Tibial nerve (tissue), 4 donors: ENCODE data around the gene MANEAL. TPM values are rescaled to one million over a fixed set of nuclear protein-coding genes. Genes with fewer than 3 reads are reported as not detected.
A peak's percentile ranks its signal among the peaks of the same experiment; 100 is the strongest.

Experiments
- DNase-seq, 2 donors: peaks; one replicate each; pipeline ENCODE4 v3.0.0-alpha.2; 2019; ENCODE audit warnings: low spot score in 2 of 2
- H3K27ac ChIP-seq, 4 donors: fragments of 200-600 bp; sonication (generic) in 3 of 4; one replicate each; pipeline ENCODE4 v1.5.1; 2017 to 2019; ENCODE audit warnings: mild to moderate bottlenecking in 1 of 4
- H3K27me3 ChIP-seq, 2 donors: fragments of 200-600 bp; sonication (generic) in 1 of 2; one replicate each; pipeline versions ENCODE4 v1.5.1 to v1.6.0; 2017 to 2019
- H3K36me3 ChIP-seq, 3 donors: fragments of 200-600 bp; sonication (generic); one replicate each; pipeline ENCODE4 v1.5.1; 2018 to 2019
- H3K4me1 ChIP-seq, 4 donors: fragments of 200-600 bp; sonication (generic) in 3 of 4; one replicate each; pipeline ENCODE4 v1.5.1; 2017 to 2019
- H3K4me3 ChIP-seq, 4 donors: fragments of 200-600 bp; sonication (generic) in 3 of 4; one replicate each; pipeline ENCODE4 v1.5.1; 2017 to 2019; ENCODE audit warnings: mild to moderate bottlenecking in 1 of 4, moderate library complexity in 1 of 4
- H3K9me3 ChIP-seq, 4 donors: fragments of 200-600 bp; sonication (generic) in 3 of 4; one replicate each; pipeline ENCODE4 v1.5.1; 2017 to 2019
- EP300 ChIP-seq, 2 donors: sonication (generic); formaldehyde crosslinking; IDR thresholded peaks; one replicate each; pipeline ENCODE4 v1.6.1; 2017; ENCODE audit warnings: antibody characterized with exemption in 2 of 2, mild to moderate bottlenecking in 1 of 2
- POLR2A ChIP-seq, 2 donors: fragments of 450-650 bp; IDR thresholded peaks; one replicate each; pipeline ENCODE4 v1.6.1; 2017; ENCODE audit warnings: antibody characterized with exemption in 2 of 2, mild to moderate bottlenecking in 2 of 2, moderate library complexity in 2 of 2
- WGBS, 2 donors: methylation state at CpG; one replicate each; pipeline ENCODE4 v1.1.5; 2018; 5-methylcytosine and 5-hydroxymethylcytosine counted together
- total RNA-seq, 4 donors: library from RNA; depleted of rRNA; stranded (reverse); fragments of >200 nt; gene quantifications; one replicate each; pipeline ENCODE4 v1.1.0, GENCODE V29; 2016
- TF ChIP-seq, protein P1 (sequence below), 5 experiments: fragments of 200-600 bp in 3 of 5; fragments of 450-650 bp in 2 of 5; sonication (generic) in 3 of 5; IDR thresholded peaks; one replicate each; pipeline ENCODE4 v1.5.1; 2016 to 2019; ENCODE audit warnings: antibody characterized with exemption in 5 of 5, mild to moderate bottlenecking in 3 of 5, moderate library complexity in 2 of 5

Gene MANEAL
- total RNA-seq: 1 to 10 TPM in 3 of 4 donors, under 1 TPM in 1; 0.44 to 1.8 (median 1.7) TPM

DNA sequence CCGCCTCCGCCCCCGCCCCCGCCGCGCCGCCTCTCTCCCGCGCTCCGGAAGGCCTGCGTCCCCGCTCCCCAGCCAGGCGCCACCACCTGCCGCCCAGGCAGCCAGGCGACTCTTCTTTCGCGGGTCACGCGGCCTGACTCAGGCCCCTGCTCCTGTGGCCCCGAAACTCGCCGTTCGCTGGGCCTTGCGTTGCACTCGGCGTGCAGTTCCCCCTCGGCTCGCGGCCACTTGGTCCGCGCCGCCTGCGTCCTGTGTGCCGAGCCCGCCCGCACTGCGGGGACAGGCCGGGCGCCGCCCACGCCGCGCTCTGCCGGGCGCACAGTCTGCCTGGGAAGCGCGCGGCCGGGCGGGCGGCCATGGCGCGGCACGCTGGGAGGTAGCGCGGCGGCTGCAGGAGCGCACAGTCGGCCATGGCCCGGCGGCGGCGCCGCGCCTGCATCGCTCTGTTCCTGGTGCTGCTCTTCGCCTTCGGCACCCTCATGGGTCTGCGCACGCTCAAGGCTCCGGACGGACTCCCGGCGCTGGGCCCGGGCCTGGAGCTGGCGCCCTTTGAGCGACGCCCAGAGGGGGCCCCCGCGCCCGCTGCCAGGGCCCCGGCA is at the start of gene MANEAL:
Gene MANEAL, plus strand, starts transcription at position 75 of the 599 bp plus-strand sequence. Its CDS starts 336 bp downstream, at position 411.
- H3K4me3 ChIP-seq: peak within 1 kb of the TSS; percentile 29 to 65 (median 52)
- no peak for DNase-seq
- H3K4me1 ChIP-seq: peaks cover 0 to 27% (median 15%) of the 10 kb centered on the region in 4 donors
- H3K36me3 ChIP-seq: peaks cover 0 to 20% (median 0%) of the 10 kb centered on the region in 3 donors
- WGBS, 2 donors: 0% methylated on average over 46 of the region's 82 CpGs; no CpG with 5 or more reads in 1 of the 2 donors
- TF ChIP-seq, protein P1, sequence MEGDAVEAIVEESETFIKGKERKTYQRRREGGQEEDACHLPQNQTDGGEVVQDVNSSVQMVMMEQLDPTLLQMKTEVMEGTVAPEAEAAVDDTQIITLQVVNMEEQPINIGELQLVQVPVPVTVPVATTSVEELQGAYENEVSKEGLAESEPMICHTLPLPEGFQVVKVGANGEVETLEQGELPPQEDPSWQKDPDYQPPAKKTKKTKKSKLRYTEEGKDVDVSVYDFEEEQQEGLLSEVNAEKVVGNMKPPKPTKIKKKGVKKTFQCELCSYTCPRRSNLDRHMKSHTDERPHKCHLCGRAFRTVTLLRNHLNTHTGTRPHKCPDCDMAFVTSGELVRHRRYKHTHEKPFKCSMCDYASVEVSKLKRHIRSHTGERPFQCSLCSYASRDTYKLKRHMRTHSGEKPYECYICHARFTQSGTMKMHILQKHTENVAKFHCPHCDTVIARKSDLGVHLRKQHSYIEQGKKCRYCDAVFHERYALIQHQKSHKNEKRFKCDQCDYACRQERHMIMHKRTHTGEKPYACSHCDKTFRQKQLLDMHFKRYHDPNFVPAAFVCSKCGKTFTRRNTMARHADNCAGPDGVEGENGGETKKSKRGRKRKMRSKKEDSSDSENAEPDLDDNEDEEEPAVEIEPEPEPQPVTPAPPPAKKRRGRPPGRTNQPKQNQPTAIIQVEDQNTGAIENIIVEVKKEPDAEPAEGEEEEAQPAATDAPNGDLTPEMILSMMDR (IDR thresholded peaks at IDR 0.05): no peak
- no peak for TF ChIP-seq EP300 (IDR thresholded peaks at IDR 0.05)
- no peak for TF ChIP-seq POLR2A (IDR thresholded peaks at IDR 0.05)
- no peak within 1 kb of the TSS for H3K27ac ChIP-seq
- peaks cover 0 to 15% of the 10 kb centered on the region in 2 donors for H3K27me3 ChIP-seq
- H3K9me3 ChIP-seq: no peaks in the 10 kb centered on the region

- DNase-seq: no peak
Observed at GRCh38 chr1:37746806-37747205, 46.8 kb upstream of the MANEAL start.

DNA sequence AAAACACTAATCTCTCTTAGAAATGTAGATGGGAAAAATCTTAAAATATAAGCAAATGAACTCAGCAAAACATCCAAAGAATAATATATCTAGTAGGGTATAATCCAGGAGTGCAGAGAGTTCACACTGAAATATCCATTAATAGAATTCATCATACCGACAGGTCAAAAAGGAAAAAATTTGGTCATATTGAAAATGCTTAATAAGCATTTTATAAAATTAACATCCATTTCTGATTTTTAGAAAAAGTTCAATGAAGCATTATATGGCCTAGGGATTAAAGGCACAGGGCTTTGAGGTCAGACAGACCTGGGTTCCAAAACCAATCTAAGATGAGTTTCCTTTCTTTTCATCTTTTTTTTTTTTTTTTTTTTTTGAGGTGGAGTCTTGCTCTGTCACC is 45.1 kb upstream of the MANEAL start:
- no peak for TF ChIP-seq EP300 (IDR thresholded peaks at IDR 0.05)
- H3K27ac ChIP-seq: no peak overlapping the region
- no peaks in the 10 kb centered on the region for H3K36me3 ChIP-seq
- H3K27me3 ChIP-seq: peaks cover 0 to 35% of the 10 kb centered on the region in 2 donors
- peaks cover 0 to 17% (median 0%) of the 10 kb centered on the region in 4 donors for H3K9me3 ChIP-seq
- WGBS, 2 donors: 92 to 93% methylated on average over 1 of the region's 1 CpG
- H3K4me3 ChIP-seq: no peak overlapping the region
- peaks cover 0 to 12% (median 1%) of the 10 kb centered on the region in 4 donors for H3K4me1 ChIP-seq
- DNase-seq: no peak

More at GRCh38 chr1:37746806-37747205, 46.8 kb upstream of the MANEAL start:
- H3K36me3 ChIP-seq: no peaks in the 10 kb centered on the region
- H3K4me3 ChIP-seq: no peak overlapping the region
- no peaks in the 10 kb centered on the region for H3K4me1 ChIP-seq
- H3K9me3 ChIP-seq: peaks cover 0 to 17% (median 0%) of the 10 kb centered on the region in 4 donors
- no peak overlapping the region for H3K27ac ChIP-seq
- WGBS, 2 donors: 87 to 90% methylated on average over 3 of the region's 3 CpGs
- TF ChIP-seq, protein P1 (IDR thresholded peaks at IDR 0.05): no peak
- TF ChIP-seq POLR2A (IDR thresholded peaks at IDR 0.05) (no peak), EP300 (IDR thresholded peaks at IDR 0.05) (no peak)
- H3K27me3 ChIP-seq: peaks cover 0 to 30% of the 10 kb centered on the region in 2 donors

GRCh38 chr1:37752213-37752582 is 41.4 kb upstream of the MANEAL start:
- Histone ChIP-seq H3K4me1 (peaks cover 0 to 17% (median 1%) of the 10 kb centered on the region in 4 donors), H3K27me3 (peaks cover 0 to 62% of the 10 kb centered on the region in 2 donors), H3K27ac (no peak overlapping the region), H3K36me3 (no peaks in the 10 kb centered on the region), H3K4me3 (peak overlapping the region in 1 of 4 donors; percentile 26), H3K9me3 (peaks cover 0 to 5% (median 0%) of the 10 kb centered on the region in 4 donors)
- 19 to 28% methylated on average over 11 of the region's 11 CpGs for WGBS, 2 donors
- TF ChIP-seq, protein P1 (IDR thresholded peaks at IDR 0.05): no peak
- TF ChIP-seq EP300 (IDR thresholded peaks at IDR 0.05) (no peak), POLR2A (IDR thresholded peaks at IDR 0.05) (no peak)
- no peak for DNase-seq

DNA sequence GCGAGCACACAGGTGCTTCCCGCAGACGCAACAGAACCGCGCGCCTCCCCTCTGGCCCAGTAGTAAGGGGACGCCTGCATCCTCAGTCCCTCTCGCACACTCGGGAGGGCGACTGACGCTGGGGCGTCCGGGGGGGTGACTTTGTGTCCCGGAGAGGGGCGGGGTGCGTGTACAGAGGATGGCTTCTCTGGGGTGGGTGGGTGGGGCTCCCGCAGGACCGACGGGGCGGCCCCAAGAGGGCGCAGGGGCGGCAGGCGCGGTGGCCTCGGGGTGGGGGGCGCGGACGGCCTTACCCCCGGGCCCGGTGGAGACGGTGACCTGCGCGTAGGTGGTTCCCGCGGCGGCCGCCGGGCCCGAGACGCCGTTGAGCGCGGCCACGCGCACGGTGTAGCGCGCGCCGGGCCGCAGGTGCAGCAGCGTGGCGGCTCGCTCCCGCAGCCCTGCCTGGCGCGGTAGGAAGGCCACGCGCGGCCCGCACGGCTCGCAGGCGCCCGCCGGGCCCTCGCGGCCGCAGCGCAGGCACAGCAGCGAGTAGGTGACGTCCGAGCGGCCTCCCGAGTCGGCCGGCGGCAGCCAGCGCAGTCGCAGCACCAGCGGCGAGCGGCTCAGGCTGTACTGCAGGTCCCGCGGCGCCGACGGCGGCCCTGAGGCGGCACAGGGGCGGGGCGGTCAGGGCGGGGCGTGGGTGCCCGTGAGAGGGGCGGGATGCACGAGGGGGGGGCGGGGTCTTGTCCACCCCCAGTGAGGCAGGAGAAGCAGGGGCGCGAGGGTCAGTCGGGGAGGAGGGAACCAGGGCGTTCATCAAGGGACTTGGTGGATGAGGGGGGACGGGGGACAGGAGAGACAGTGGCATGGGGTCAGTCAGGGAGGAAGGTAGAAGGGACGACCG is 40.8 kb upstream of the MANEAL start:
- 2 to 5% methylated on average over 43 to 56 of the region's 105 CpGs for WGBS, 2 donors
- DNase-seq: no peak
- Histone ChIP-seq H3K27me3 (peaks cover 0 to 62% of the 10 kb centered on the region in 2 donors), H3K9me3 (no peaks in the 10 kb centered on the region), H3K36me3 (no peaks in the 10 kb centered on the region), H3K4me3 (peak overlapping the region in 2 of 4 donors; percentile 26 to 41), H3K27ac (no peak overlapping the region), H3K4me1 (peaks cover 0 to 17% (median 1%) of the 10 kb centered on the region in 4 donors)
- TF ChIP-seq, protein P1 (IDR thresholded peaks at IDR 0.05): no peak
- TF ChIP-seq POLR2A (IDR thresholded peaks at IDR 0.05) (no peak), EP300 (IDR thresholded peaks at IDR 0.05) (no peak)
